Measurements from ENCODE around the gene DIPK1B. TPM values are rescaled to one million over a fixed set of nuclear protein-coding genes. Genes with fewer than 3 reads are reported as not detected.
"Not testable (repeated sequence)": the region's sequence is repeated elsewhere in the genome, so short reads cannot be mapped to it uniquely, and the experiment has no call there.

The DIPK1B gene
- total and polyA plus RNA-seq, 2 experiments from 2014 or later: 18.7 to 60.0 TPM

GRCh38 chr9:136701668-136702053, 10.7 kb upstream of the DIPK1B start:
- Histone ChIP-seq H3K27ac (ENCODE audit: low read depth) (no peak overlapping the region), H3K4me3 (no peak overlapping the region), H3F3A (replicated peaks; ENCODE audit: low read depth) (no peaks in the 10 kb centered on the region), H3K36me3 (ENCODE audit: insufficient read depth) (no peaks in the 10 kb centered on the region), H4K20me1 (replicated peaks; ENCODE audit: insufficient read depth) (no peaks in the 10 kb centered on the region), H3K27me3 (ENCODE audit: insufficient read depth) (no peaks in the 10 kb centered on the region), H2AFZ (peak overlapping the region; percentile 84; the same call in 1 of the 2 replicates), H3K9me2 (ENCODE audit: insufficient read depth) (no peaks in the 10 kb centered on the region), H3K4me1 (ENCODE audit: insufficient read depth) (no peaks in the 10 kb centered on the region; the same call in 1 of the 2 replicates), H3K79me2 (replicated peaks; ENCODE audit: insufficient read depth) (no peaks in the 10 kb centered on the region), H3K4me2 (no peak overlapping the region)
- no peak overlapping the region for H3K27ac Mint-ChIP-seq
- no peaks in the 10 kb centered on the region for H3K36me3 Mint-ChIP-seq (ENCODE audit: low read depth)
- peak; percentile 73 for ATAC-seq
- peaks cover 20% of the 10 kb centered on the region for H3K27me3 Mint-ChIP-seq (ENCODE audit: insufficient read depth, low read depth, poor library complexity)
- DNase-seq (ENCODE audit: low spot score): no peak
- no peak for TF ChIP-seq ETS1 (IDR thresholded peaks at IDR 0.05)
- TF ChIP-seq NANOG (IDR thresholded peaks at IDR 0.05; ENCODE audit: borderline replicate concordance): no peak
- no peak overlapping the region for H3K4me3 Mint-ChIP-seq
- no peaks in the 10 kb centered on the region for H3K9me3 Mint-ChIP-seq
- peaks cover 14% of the 10 kb centered on the region for H3K4me1 Mint-ChIP-seq

DNA sequence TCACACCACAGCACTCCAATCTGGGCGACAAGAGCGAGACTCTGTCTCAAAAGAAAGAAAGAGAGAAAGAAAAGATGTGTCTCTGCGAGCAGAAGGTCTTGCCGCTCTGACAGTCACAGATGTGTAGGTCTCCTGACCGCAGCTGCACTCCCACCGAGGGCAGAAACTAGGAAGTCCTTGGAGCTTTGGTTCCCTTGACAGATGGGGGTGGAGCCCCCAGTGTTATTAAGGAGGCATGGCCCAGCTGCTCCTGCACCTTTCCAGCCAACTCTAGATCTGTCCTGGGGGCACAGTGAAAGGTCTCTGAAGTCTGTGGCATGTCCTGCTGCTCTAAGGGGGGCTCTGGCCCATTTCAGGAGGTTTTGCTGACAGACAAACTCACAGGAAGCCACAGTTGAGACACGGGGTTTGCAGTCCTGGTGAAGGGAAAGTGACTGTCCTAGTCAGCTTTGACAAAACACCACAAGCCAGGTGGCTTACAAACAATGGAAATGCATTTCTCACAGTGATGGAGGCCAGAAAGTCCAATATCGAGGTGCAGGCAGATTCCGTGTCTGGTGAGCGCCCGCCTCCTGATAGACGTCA, 9.0 kb upstream of the DIPK1B start:
- TF ChIP-seq CREB1 (CRISPR knock-in tag; IDR thresholded peaks at IDR 0.05; ENCODE audit: low read depth) (no peak), EZH2phosphoT487 (IDR thresholded peaks at IDR 0.05; ENCODE audit: unreplicated experiment) (no peak), JUNB (IDR thresholded peaks at IDR 0.05; ENCODE audit: unreplicated experiment) (no peak), STAT1 (IDR thresholded peaks at IDR 0.05; ENCODE audit: unreplicated experiment) (no peak), ZNF114 (CRISPR knock-in tag; IDR thresholded peaks at IDR 0.05) (no peak), NANOG (IDR thresholded peaks at IDR 0.05; ENCODE audit: borderline replicate concordance) (no peak), ZNF331 (CRISPR knock-in tag; IDR thresholded peaks at IDR 0.05; ENCODE audit: low read depth) (no peak), POLR2AphosphoS5 (IDR thresholded peaks at IDR 0.05; ENCODE audit: low read depth) (no peak)
- TF ChIP-seq, protein P1, sequence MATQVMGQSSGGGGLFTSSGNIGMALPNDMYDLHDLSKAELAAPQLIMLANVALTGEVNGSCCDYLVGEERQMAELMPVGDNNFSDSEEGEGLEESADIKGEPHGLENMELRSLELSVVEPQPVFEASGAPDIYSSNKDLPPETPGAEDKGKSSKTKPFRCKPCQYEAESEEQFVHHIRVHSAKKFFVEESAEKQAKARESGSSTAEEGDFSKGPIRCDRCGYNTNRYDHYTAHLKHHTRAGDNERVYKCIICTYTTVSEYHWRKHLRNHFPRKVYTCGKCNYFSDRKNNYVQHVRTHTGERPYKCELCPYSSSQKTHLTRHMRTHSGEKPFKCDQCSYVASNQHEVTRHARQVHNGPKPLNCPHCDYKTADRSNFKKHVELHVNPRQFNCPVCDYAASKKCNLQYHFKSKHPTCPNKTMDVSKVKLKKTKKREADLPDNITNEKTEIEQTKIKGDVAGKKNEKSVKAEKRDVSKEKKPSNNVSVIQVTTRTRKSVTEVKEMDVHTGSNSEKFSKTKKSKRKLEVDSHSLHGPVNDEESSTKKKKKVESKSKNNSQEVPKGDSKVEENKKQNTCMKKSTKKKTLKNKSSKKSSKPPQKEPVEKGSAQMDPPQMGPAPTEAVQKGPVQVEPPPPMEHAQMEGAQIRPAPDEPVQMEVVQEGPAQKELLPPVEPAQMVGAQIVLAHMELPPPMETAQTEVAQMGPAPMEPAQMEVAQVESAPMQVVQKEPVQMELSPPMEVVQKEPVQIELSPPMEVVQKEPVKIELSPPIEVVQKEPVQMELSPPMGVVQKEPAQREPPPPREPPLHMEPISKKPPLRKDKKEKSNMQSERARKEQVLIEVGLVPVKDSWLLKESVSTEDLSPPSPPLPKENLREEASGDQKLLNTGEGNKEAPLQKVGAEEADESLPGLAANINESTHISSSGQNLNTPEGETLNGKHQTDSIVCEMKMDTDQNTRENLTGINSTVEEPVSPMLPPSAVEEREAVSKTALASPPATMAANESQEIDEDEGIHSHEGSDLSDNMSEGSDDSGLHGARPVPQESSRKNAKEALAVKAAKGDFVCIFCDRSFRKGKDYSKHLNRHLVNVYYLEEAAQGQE (IDR thresholded peaks at IDR 0.05; ENCODE audit: unreplicated experiment): no peak
- no peaks in the 10 kb centered on the region for H3K36me3 Mint-ChIP-seq (ENCODE audit: low read depth)

GRCh38 chr9:136704741-136705140, 7.6 kb upstream of the DIPK1B start:
- not testable (repeated sequence) for H3K27me3 ChIP-seq (ENCODE audit: insufficient read depth); H3K4me3 ChIP-seq; H3K36me3 Mint-ChIP-seq (ENCODE audit: low read depth); H3K79me2 ChIP-seq (replicated peaks; ENCODE audit: insufficient read depth); H4K20me1 ChIP-seq (replicated peaks; ENCODE audit: insufficient read depth); H3K36me3 ChIP-seq (ENCODE audit: insufficient read depth); H2AFZ ChIP-seq; H3K9me3 Mint-ChIP-seq; DNase-seq (ENCODE audit: low spot score); H3K4me1 Mint-ChIP-seq; H3K4me1 ChIP-seq (ENCODE audit: insufficient read depth); H3K4me2 ChIP-seq; H3K27ac Mint-ChIP-seq; ATAC-seq; H3F3A ChIP-seq (replicated peaks; ENCODE audit: low read depth); H3K4me3 Mint-ChIP-seq; H3K9me2 ChIP-seq (ENCODE audit: insufficient read depth); H3K27ac ChIP-seq (ENCODE audit: low read depth)
- peaks cover 13% of the 10 kb centered on the region for H3K27me3 Mint-ChIP-seq (ENCODE audit: insufficient read depth, low read depth, poor library complexity)

More for the DNA sequence above, 9.0 kb upstream of the DIPK1B start:
- Mint-ChIP-seq H3K27me3 (ENCODE audit: insufficient read depth, low read depth, poor library complexity) (peaks cover 16% of the 10 kb centered on the region), H3K4me3 (no peak overlapping the region), H3K4me1 (peaks cover 10% of the 10 kb centered on the region), H3K9me3 (no peaks in the 10 kb centered on the region), H3K27ac (no peak overlapping the region)
- Histone ChIP-seq H3K27me3 (ENCODE audit: insufficient read depth) (no peaks in the 10 kb centered on the region), H3K79me2 (replicated peaks; ENCODE audit: insufficient read depth) (no peaks in the 10 kb centered on the region), H3K36me3 (ENCODE audit: insufficient read depth) (no peaks in the 10 kb centered on the region), H3K4me1 (ENCODE audit: insufficient read depth) (no peaks in the 10 kb centered on the region; the same call in 1 of the 2 replicates), H4K20me1 (replicated peaks; ENCODE audit: insufficient read depth) (no peaks in the 10 kb centered on the region), H3K27ac (ENCODE audit: low read depth) (no peak overlapping the region), H3K4me3 (no peak overlapping the region), H3K9me2 (ENCODE audit: insufficient read depth) (no peaks in the 10 kb centered on the region), H2AFZ (no peak overlapping the region), H3K4me2 (no peak overlapping the region), H3F3A (replicated peaks; ENCODE audit: low read depth) (no peaks in the 10 kb centered on the region)
- DNase-seq (ENCODE audit: low spot score) (no peak), ATAC-seq (no peak)

Measured in GM23338 (cell line).